Measurements from ENCODE around the gene CALD1.

The CALD1 gene

GRCh38 chr7:134742688-134743350 is 36.6 kb upstream of the CALD1 start:
- H3K27ac ChIP-seq = no peak overlapping the region
- H3K4me3 ChIP-seq (ENCODE audit: low read depth in 1 of 2, low read length in 1 of 2) = no peak overlapping the region
- H3K9me3 ChIP-seq = no peaks in the 10 kb centered on the region
- no peaks in the 10 kb centered on the region for H3K4me1 ChIP-seq (ENCODE audit: control insufficient read depth in 1 of 2, insufficient read depth in 1 of 2, low read depth in 1 of 2, low read length in 1 of 2)
- no peaks in the 10 kb centered on the region for H3K36me3 ChIP-seq
- TF ChIP-seq CTCF (IDR thresholded peaks at IDR 0.05) = no peak
- H3K27me3 ChIP-seq = peaks cover 8% of the 10 kb centered on the region

- H3K4me1 ChIP-seq (ENCODE audit: control insufficient read depth in 1 of 2, insufficient read depth in 1 of 2, low read depth in 1 of 2, low read length in 1 of 2) = no peaks in the 10 kb centered on the region
- no peak overlapping the region for H3K27ac ChIP-seq
- no peak overlapping the region for H3K4me3 ChIP-seq (ENCODE audit: low read depth in 1 of 2, low read length in 1 of 2)
- no peaks in the 10 kb centered on the region for H3K36me3 ChIP-seq
- TF ChIP-seq CTCF (IDR thresholded peaks at IDR 0.05) = no peak
- no peaks in the 10 kb centered on the region for H3K9me3 ChIP-seq
- H3K27me3 ChIP-seq = peaks cover 8% of the 10 kb centered on the region
Measured at GRCh38 chr7:134744569-134744968, 34.9 kb upstream of the CALD1 start.

- H3K36me3 ChIP-seq = no peaks in the 10 kb centered on the region
- peaks cover 8% of the 10 kb centered on the region for H3K27me3 ChIP-seq
- no peaks in the 10 kb centered on the region for H3K4me1 ChIP-seq (ENCODE audit: control insufficient read depth in 1 of 2, insufficient read depth in 1 of 2, low read depth in 1 of 2, low read length in 1 of 2)
- H3K4me3 ChIP-seq (ENCODE audit: low read depth in 1 of 2, low read length in 1 of 2) = no peak overlapping the region
- H3K9me3 ChIP-seq = no peaks in the 10 kb centered on the region
- no peak for TF ChIP-seq CTCF (IDR thresholded peaks at IDR 0.05)
- H3K27ac ChIP-seq = no peak overlapping the region
Measured at GRCh38 chr7:134747326-134747725, 32.1 kb upstream of the CALD1 start.

GRCh38 chr7:134750083-134751062 is 29.1 kb upstream of the CALD1 start:
- no peak overlapping the region for H3K27ac ChIP-seq
- TF ChIP-seq CTCF (IDR thresholded peaks at IDR 0.05) = peak; percentile 59
- no peaks in the 10 kb centered on the region for H3K36me3 ChIP-seq
- no peaks in the 10 kb centered on the region for H3K9me3 ChIP-seq
- H3K27me3 ChIP-seq = peaks cover 4% of the 10 kb centered on the region
- no peak overlapping the region for H3K4me3 ChIP-seq (ENCODE audit: low read depth in 1 of 2, low read length in 1 of 2)
- H3K4me1 ChIP-seq (ENCODE audit: control insufficient read depth in 1 of 2, insufficient read depth in 1 of 2, low read depth in 1 of 2, low read length in 1 of 2) = no peaks in the 10 kb centered on the region

- Histone ChIP-seq H3K27me3 (peaks cover 4% of the 10 kb centered on the region), H3K36me3 (no peaks in the 10 kb centered on the region), H3K27ac (no peak overlapping the region), H3K4me3 (ENCODE audit: low read depth in 1 of 2, low read length in 1 of 2) (no peak overlapping the region), H3K9me3 (no peaks in the 10 kb centered on the region), H3K4me1 (ENCODE audit: control insufficient read depth in 1 of 2, insufficient read depth in 1 of 2, low read depth in 1 of 2, low read length in 1 of 2) (no peaks in the 10 kb centered on the region)
- TF ChIP-seq CTCF (IDR thresholded peaks at IDR 0.05) = no peak
Measured at GRCh38 chr7:134752006-134752760, 27.3 kb upstream of the CALD1 start.

Measured in neutrophil (primary cell).